LNCaP clone FGC (cell line): ENCODE measurements around the gene RIMS3.

Source experiments
- DNase-seq: peaks from one replicate; pipeline ENCODE4 v3.0.0-alpha.2; 2011; ENCODE audit warnings: low read depth
- H3K4me3 ChIP-seq: 2 replicates; pipeline ENCODE4 v1.5.1; 2011; ENCODE audit warnings: mild to moderate bottlenecking, low read depth, low read length, control low read depth
- CTCF ChIP-seq: IDR thresholded peaks from 2 replicates; pipeline ENCODE4 v1.5.1; 2012; ENCODE audit warnings: mild to moderate bottlenecking; ENCODE audit not compliant: control insufficient read depth, insufficient read depth; ENCODE audit errors: extremely low read depth

Gene RIMS3

GRCh38 chr1:40640314-40641076 lies 25.0 kb downstream of the RIMS3 start:
- H3K4me3 ChIP-seq, result no peak overlapping the region
- TF ChIP-seq CTCF, result no peak
- no peak for DNase-seq

GRCh38 chr1:40638097-40639036 lies 27.1 kb downstream of the RIMS3 start:
- TF ChIP-seq CTCF, result no peak
- no peak for DNase-seq
- no peak overlapping the region for H3K4me3 ChIP-seq

- DNase-seq, result no peak
- no peak overlapping the region for H3K4me3 ChIP-seq
- TF ChIP-seq CTCF, result no peak
Measured at GRCh38 chr1:40637470-40638007, 27.9 kb downstream of the RIMS3 start.

- TF ChIP-seq CTCF, result no peak
- DNase-seq, result no peak
- H3K4me3 ChIP-seq, result no peak overlapping the region
Measured at GRCh38 chr1:40636777-40637176, 28.7 kb downstream of the RIMS3 start.

- no peak for TF ChIP-seq CTCF
- no peak overlapping the region for H3K4me3 ChIP-seq
- no peak for DNase-seq
Measured at GRCh38 chr1:40635763-40636500, 29.6 kb downstream of the RIMS3 start.

- no peak for DNase-seq
- H3K4me3 ChIP-seq, result no peak overlapping the region
- no peak for TF ChIP-seq CTCF
Measured at GRCh38 chr1:40634901-40635655, 30.4 kb downstream of the RIMS3 start.
